Measurements from ENCODE around the gene NRXN3. TPM values are rescaled to one million over a fixed set of nuclear protein-coding genes. Genes with fewer than 3 reads are reported as not detected.

Gene NRXN3
- total and polyA plus RNA-seq, 2 of the 4 experiments (the other 2 are of a cell fraction), result 4.8 to 25.1 TPM

- no peak overlapping the region for H3K4me3 ChIP-seq (ENCODE audit: insufficient read depth, low read depth, low read length)
- H3K27ac ChIP-seq (ENCODE audit: insufficient read depth, low read length), result no peak overlapping the region
- BruUV-seq (replicated peaks), result no TSS peak
- H2AFZ ChIP-seq (replicated peaks; ENCODE audit: low read length, poor library complexity), result no peak overlapping the region
- ChIA-PET POLR2A (ENCODE audit: unreplicated experiment) (no interaction called here), CTCF (no interaction called here)
- H2AK9ac ChIP-seq (replicated peaks; ENCODE audit: low read depth, low read length, poor library complexity), result no peak overlapping the region
- TF ChIP-seq ELK1 (IDR thresholded peaks at IDR 0.05; ENCODE audit: borderline replicate concordance, low read depth, low read length), result no peak
- no peak for TF ChIP-seq RCOR1 (IDR thresholded peaks at IDR 0.05; ENCODE audit: insufficient replicate concordance, low read length)
- TF ChIP-seq POLR2A (IDR thresholded peaks at IDR 0.05; ENCODE audit: low read depth, low read length), result no peak
- no peak for TF ChIP-seq FOS (IDR thresholded peaks at IDR 0.05; ENCODE audit: low read depth, low read length)
- no peak for TF ChIP-seq USF2 (IDR thresholded peaks at IDR 0.05; ENCODE audit: low read depth, low read length)
- no peak for TF ChIP-seq MAFK (IDR thresholded peaks at IDR 0.05; ENCODE audit: low read depth, low read length)
- TF ChIP-seq CHD1 (IDR thresholded peaks at IDR 0.05; ENCODE audit: low read depth, low read length), result no peak
- no peak for TF ChIP-seq RAD21 (IDR thresholded peaks at IDR 0.05; ENCODE audit: low read length)
- TF ChIP-seq CEBPB (IDR thresholded peaks at IDR 0.05; ENCODE audit: low read depth, low read length), result no peak
- no peak for TF ChIP-seq BHLHE40 (IDR thresholded peaks at IDR 0.05; ENCODE audit: low read depth, low read length)
- H3K9me1 ChIP-seq (ENCODE audit: insufficient read depth, low read length), result no peaks in the 10 kb centered on the region
- no peak overlapping the region for H3K23ac ChIP-seq (ENCODE audit: low read depth, low read length)
- no peak overlapping the region for H2AK5ac ChIP-seq (ENCODE audit: low read depth, low read length)
- no peaks in the 10 kb centered on the region for H3K36me3 ChIP-seq (ENCODE audit: control insufficient read depth, insufficient read depth, low read length)
- DNase-seq (no peak), ATAC-seq (ENCODE audit: low read depth) (no peak)
- H2BK20ac ChIP-seq (ENCODE audit: low read depth, low read length), result no peak overlapping the region
- H4K8ac ChIP-seq (ENCODE audit: low read depth in 2 of 2, low read length in 2 of 2), result no peak overlapping the region
- H3K14ac ChIP-seq (replicated peaks; ENCODE audit: low read depth, low read length), result no peak overlapping the region
- H2BK15ac ChIP-seq (ENCODE audit: low read depth, low read length), result no peak overlapping the region
- in situ Hi-C loops (cut with MboI; ENCODE audit: low sequenced_read_pairs) (no loop called here), intact Hi-C loops (cut with micrococcal nuclease) (no loop called here), dilution Hi-C loops (cut with HindIII; ENCODE audit: low sequenced_read_pairs, unreplicated experiment) (no loop called here)
- WGBS, 2 experiments (ENCODE audit: extremely low coverage in 2 of 2, insufficient read length in 1 of 2), result no CpG with 5 or more reads among the region's 4 CpGs
- no peak overlapping the region for H3K56ac ChIP-seq (ENCODE audit: extremely low read depth, insufficient read depth, low read length)
- H4K20me1 ChIP-seq (ENCODE audit: insufficient read depth, low read length), result no peaks in the 10 kb centered on the region
- H3K9ac ChIP-seq (ENCODE audit: low read depth, low read length), result no peak overlapping the region
- no peak overlapping the region for H3K4me2 ChIP-seq (ENCODE audit: low read depth, low read length)
- H4K91ac ChIP-seq (ENCODE audit: insufficient read depth, low read depth, low read length), result no peak overlapping the region
- no peak overlapping the region for H3K4ac ChIP-seq (ENCODE audit: low read depth, low read length)
- H2BK5ac ChIP-seq (ENCODE audit: low read depth, low read length, poor library complexity, severe bottlenecking), result no peak overlapping the region
- H4K5ac ChIP-seq (ENCODE audit: low read depth, low read length), result no peak overlapping the region
- no peak overlapping the region for H2BK120ac ChIP-seq (ENCODE audit: low read depth, low read length)
- no peaks in the 10 kb centered on the region; the same call in 1 of the 2 replicates for H3K27me3 ChIP-seq (ENCODE audit: control insufficient read depth, insufficient read depth, low read length)
- no peaks in the 10 kb centered on the region for H3K79me1 ChIP-seq (ENCODE audit: low read depth in 1 of 2, low read length in 2 of 2)
- H3K9me3 ChIP-seq (ENCODE audit: control insufficient read depth, insufficient read depth, low read length), result no peaks in the 10 kb centered on the region
- H3K18ac ChIP-seq (ENCODE audit: low read depth, low read length), result no peak overlapping the region
- H3K4me1 ChIP-seq (ENCODE audit: control insufficient read depth, insufficient read depth, low read length), result no peaks in the 10 kb centered on the region
Observed at GRCh38 chr14:79881299-79881698, 1711.1 kb downstream of the NRXN3 start.

Data from IMR-90 (cell line).